Measurements from ENCODE around the gene CACNA2D3.

DNA sequence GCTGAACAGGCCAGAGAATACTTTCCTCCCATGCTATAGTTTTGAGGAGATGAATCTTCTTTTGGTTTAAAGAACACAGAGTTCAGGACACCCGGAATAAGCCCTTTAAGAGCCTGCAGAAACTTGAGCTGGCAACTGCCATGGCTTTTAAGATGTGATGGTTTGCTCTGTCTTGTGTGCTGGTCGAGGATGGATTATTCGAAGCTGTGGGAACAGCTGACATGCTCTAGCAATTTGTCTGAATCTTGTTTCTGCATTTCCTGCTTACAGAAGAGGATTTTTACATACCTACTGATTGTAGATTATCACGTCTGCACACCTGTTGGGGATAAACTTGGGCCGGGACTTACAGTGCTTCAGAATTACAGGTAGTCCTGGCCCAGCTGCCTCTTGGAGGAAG, 408.6 kb downstream of the CACNA2D3 start:
- TF ChIP-seq GATA2 (IDR thresholded peaks at IDR 0.05; ENCODE audit: low read depth, low read length) (no peak), GATA3 (IDR thresholded peaks at IDR 0.05; ENCODE audit: low read depth, low read length) (no peak)
